Uterus (tissue), 4 donors: ENCODE results near the gene MCU. TPM values are rescaled to one million over a fixed set of nuclear protein-coding genes. Genes with fewer than 3 reads are reported as not detected.

Experiments
- DNase-seq, 2 donors: peaks; one replicate each; pipeline ENCODE4 v3.0.0-alpha.2; 2019 to 2020
- H3K27ac ChIP-seq, 2 donors: fragments of 200-600 bp; sonication (generic); 1 replicate in 1 of 2; 2 replicates in 1 of 2; pipeline ENCODE4 v1.5.1; 2016 to 2018
- H3K27me3 ChIP-seq, 2 donors: fragments of 200-600 bp; sonication (generic); one replicate each; pipeline ENCODE4 v1.5.1; 2018 to 2019; ENCODE audit warnings: control low read depth in 1 of 2
- H3K36me3 ChIP-seq, 2 donors: fragments of 200-600 bp; sonication (generic); one replicate each; pipeline ENCODE4 v1.5.1; 2019; ENCODE audit warnings: control low read depth in 1 of 2
- H3K4me1 ChIP-seq, 2 donors: fragments of 200-600 bp; sonication (generic); one replicate each; pipeline ENCODE4 v1.5.1; 2018 to 2019; ENCODE audit warnings: control low read depth in 1 of 2
- H3K4me3 ChIP-seq, 2 donors: fragments of 200-600 bp; sonication (generic); 1 replicate in 1 of 2; 2 replicates in 1 of 2; pipeline ENCODE4 v1.5.1; 2018 to 2019; ENCODE audit warnings: mild to moderate bottlenecking in 1 of 2
- H3K9me3 ChIP-seq, 2 donors: fragments of 200-600 bp; sonication (generic); one replicate each; pipeline ENCODE4 v1.5.1; 2019; ENCODE audit warnings: control low read depth in 1 of 2
- CTCF ChIP-seq, 4 experiments: fragments of 200-600 bp in 2 of 4; fragments of 450-650 bp in 2 of 4; sonication (generic) in 2 of 4; IDR thresholded peaks; one replicate each; pipeline ENCODE4 v1.5.1; 2016 to 2019; ENCODE audit warnings: antibody characterized with exemption in 4 of 4, mild to moderate bottlenecking in 2 of 4, moderate library complexity in 1 of 4
- POLR2A ChIP-seq, 2 donors: fragments of 450-650 bp; IDR thresholded peaks; one replicate each; pipeline ENCODE4 v1.6.1; 2016; ENCODE audit warnings: antibody characterized with exemption in 2 of 2, mild to moderate bottlenecking in 1 of 2, moderate library complexity in 1 of 2
- intact Hi-C: fragments of 100-400 bp; cut with DNase I; formaldehyde crosslinking; loops from one replicate; pipeline ENCODE4 v1.15.1; 2023; ENCODE audit warnings: low total_unique reads
- total RNA-seq, 4 donors: library from RNA; depleted of rRNA in 3 of 4; stranded (reverse); fragments of >200 nt in 3 of 4; gene quantifications; one replicate each; pipeline versions ENCODE4 v1.1.0 to v1.2.4, GENCODE V29; 2014 to 2023
- donor health status: DM: yes; HTN: yes; CAD: no.

Gene MCU
- total RNA-seq, 4 donors from 2014 or later: 13.2 to 35.8 (median 24.6) TPM

GRCh38 chr10:72851509-72851908, 159.6 kb downstream of the MCU start:
- TF ChIP-seq CTCF (IDR thresholded peaks at IDR 0.05): no peak
- no peak for TF ChIP-seq POLR2A (IDR thresholded peaks at IDR 0.05)
- intact Hi-C loops: no loop called here
- no peak overlapping the region for H3K4me3 ChIP-seq
- DNase-seq: no peak
- no peaks in the 10 kb centered on the region for H3K27me3 ChIP-seq
- no peaks in the 10 kb centered on the region for H3K9me3 ChIP-seq
- H3K36me3 ChIP-seq: no peaks in the 10 kb centered on the region
- no peaks in the 10 kb centered on the region for H3K4me1 ChIP-seq
- H3K27ac ChIP-seq: no peak overlapping the region

GRCh38 chr10:72852508-72852907, 160.6 kb downstream of the MCU start:
- H3K9me3 ChIP-seq: no peaks in the 10 kb centered on the region
- H3K36me3 ChIP-seq: no peaks in the 10 kb centered on the region
- intact Hi-C loops: no loop called here
- TF ChIP-seq POLR2A (IDR thresholded peaks at IDR 0.05) (no peak), CTCF (IDR thresholded peaks at IDR 0.05) (no peak)
- no peaks in the 10 kb centered on the region for H3K27me3 ChIP-seq
- no peak overlapping the region for H3K27ac ChIP-seq
- H3K4me1 ChIP-seq: no peaks in the 10 kb centered on the region
- H3K4me3 ChIP-seq: no peak overlapping the region
- no peak for DNase-seq

GRCh38 chr10:72855129-72855528, 163.2 kb downstream of the MCU start:
- TF ChIP-seq POLR2A (IDR thresholded peaks at IDR 0.05) (no peak), CTCF (IDR thresholded peaks at IDR 0.05) (no peak)
- DNase-seq: no peak
- Histone ChIP-seq H3K36me3 (no peaks in the 10 kb centered on the region), H3K4me1 (no peaks in the 10 kb centered on the region), H3K27ac (no peak overlapping the region), H3K9me3 (no peaks in the 10 kb centered on the region), H3K4me3 (no peak overlapping the region), H3K27me3 (no peaks in the 10 kb centered on the region)
- intact Hi-C loops: no loop called here

- Histone ChIP-seq H3K27ac (no peak overlapping the region), H3K9me3 (no peaks in the 10 kb centered on the region), H3K27me3 (no peaks in the 10 kb centered on the region), H3K4me1 (no peaks in the 10 kb centered on the region), H3K4me3 (no peak overlapping the region), H3K36me3 (no peaks in the 10 kb centered on the region)
- intact Hi-C loops: no loop called here
- no peak for DNase-seq
- TF ChIP-seq POLR2A (IDR thresholded peaks at IDR 0.05) (no peak), CTCF (IDR thresholded peaks at IDR 0.05) (no peak)
These were observed 163.8 kb downstream of the MCU start for GRCh38 chr10:72855790-72856189.

GRCh38 chr10:72858067-72858466, 166.1 kb downstream of the MCU start:
- intact Hi-C loops: no loop called here
- H3K4me1 ChIP-seq: no peaks in the 10 kb centered on the region

More at GRCh38 chr10:72858067-72858466, 166.1 kb downstream of the MCU start:
- no peak for DNase-seq
- no peak overlapping the region for H3K27ac ChIP-seq
- H3K4me3 ChIP-seq: no peak overlapping the region
- H3K27me3 ChIP-seq: no peaks in the 10 kb centered on the region
- H3K36me3 ChIP-seq: no peaks in the 10 kb centered on the region
- TF ChIP-seq POLR2A (IDR thresholded peaks at IDR 0.05) (no peak), CTCF (IDR thresholded peaks at IDR 0.05) (no peak)
- H3K9me3 ChIP-seq: no peaks in the 10 kb centered on the region
